Osteocyte (in vitro differentiated cells): ENCODE results near the gene INSIG2. TPM values are rescaled to one million over a fixed set of nuclear protein-coding genes. Genes with fewer than 3 reads are reported as not detected.

Experiments
- DNase-seq: peaks from one replicate; pipeline ENCODE4 v3.0.0; 2021; ENCODE audit warnings: mixed read lengths; ENCODE audit not compliant: unreplicated experiment; ENCODE audit errors: extremely low spot score
- H3K27ac Mint-ChIP-seq: one replicate; pipeline ENCODE4 v1.8.0; 2021; ENCODE audit warnings: mild to moderate bottlenecking, mixed read lengths; ENCODE audit not compliant: unreplicated experiment
- H3K27me3 Mint-ChIP-seq: one replicate; pipeline ENCODE4 v1.8.0; 2021; ENCODE audit warnings: mixed read lengths; ENCODE audit not compliant: unreplicated experiment
- H3K36me3 Mint-ChIP-seq: one replicate; pipeline ENCODE4 v1.8.0; 2021; ENCODE audit warnings: mixed read lengths; ENCODE audit not compliant: unreplicated experiment
- H3K4me1 Mint-ChIP-seq: one replicate; pipeline ENCODE4 v1.8.0; 2021; ENCODE audit warnings: mixed read lengths; ENCODE audit not compliant: unreplicated experiment
- H3K4me3 Mint-ChIP-seq: one replicate; pipeline ENCODE4 v1.8.0; 2021; ENCODE audit warnings: mild to moderate bottlenecking, moderate library complexity, mixed read lengths; ENCODE audit not compliant: unreplicated experiment
- H3K9me3 Mint-ChIP-seq: one replicate; pipeline ENCODE4 v1.8.0; 2021; ENCODE audit warnings: mixed read lengths; ENCODE audit not compliant: unreplicated experiment
- CTCF ChIP-seq: fragments of 200-600 bp; sonication (generic); IDR thresholded peaks from 2 replicates; pipeline ENCODE4 v1.5.0; 2021; ENCODE audit warnings: antibody characterized with exemption, mild to moderate bottlenecking, moderate library complexity
- total RNA-seq: library from RNA; stranded (reverse); gene quantifications from 2 replicates; pipeline ENCODE4 v1.2.1, GENCODE V29; 2021

Gene INSIG2
- total RNA-seq, 1 donor from 2014 or later, result 16.7 TPM

- no peak for DNase-seq
- Mint-ChIP-seq H3K27ac (no peak overlapping the region), H3K4me1 (no peaks in the 10 kb centered on the region), H3K9me3 (no peaks in the 10 kb centered on the region), H3K4me3 (no peak overlapping the region), H3K27me3 (no peaks in the 10 kb centered on the region), H3K36me3 (peaks cover 34% of the 10 kb centered on the region)
- no peak for TF ChIP-seq CTCF
Observed at GRCh38 chr2:118106926-118107325, 18.7 kb downstream of the INSIG2 start.

DNA sequence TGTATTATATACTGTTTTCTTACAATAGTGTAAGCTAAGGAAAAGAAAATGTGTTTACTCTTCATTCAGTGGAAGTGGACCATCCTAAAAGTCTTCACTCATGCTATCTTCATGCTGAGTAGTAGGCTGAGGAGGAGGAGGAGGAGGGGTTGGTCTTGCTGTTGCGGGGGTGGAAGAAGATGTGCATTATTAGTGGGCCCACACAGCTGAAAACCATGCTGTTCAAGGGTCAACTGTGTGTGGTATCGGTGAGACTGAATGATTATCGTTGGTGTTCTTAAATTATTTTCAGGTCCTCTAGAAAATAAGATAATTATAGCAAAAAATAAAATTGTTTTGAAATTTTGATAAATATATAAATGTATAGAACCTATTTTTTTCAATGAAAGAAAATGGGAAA, 22.0 kb downstream of the INSIG2 start:
- Mint-ChIP-seq H3K27me3 (no peaks in the 10 kb centered on the region), H3K9me3 (no peaks in the 10 kb centered on the region), H3K4me3 (no peak overlapping the region), H3K4me1 (no peaks in the 10 kb centered on the region), H3K36me3 (peaks cover 26% of the 10 kb centered on the region), H3K27ac (no peak overlapping the region)
- no peak for TF ChIP-seq CTCF
- DNase-seq, result no peak

DNA sequence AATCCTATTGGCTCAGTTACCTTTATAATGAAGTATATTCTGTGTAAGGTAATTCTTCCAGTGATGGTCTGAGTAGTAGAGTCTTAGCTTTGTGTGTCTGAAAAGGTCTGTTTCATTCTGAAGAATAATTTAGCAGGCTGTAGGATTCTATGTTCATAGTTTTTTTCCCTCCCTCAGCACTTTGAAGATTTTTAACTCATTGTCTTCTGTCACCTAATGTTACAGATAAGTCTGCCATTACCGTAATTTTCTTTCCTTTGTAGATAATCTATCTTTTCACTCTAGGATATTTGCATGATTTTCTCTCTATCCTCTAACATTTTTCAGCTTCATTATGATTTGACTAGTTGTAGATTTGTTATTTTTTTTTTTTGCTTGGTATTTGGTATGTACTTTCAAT, 22.7 kb downstream of the INSIG2 start:
- Mint-ChIP-seq H3K4me1 (no peaks in the 10 kb centered on the region), H3K4me3 (no peak overlapping the region), H3K27ac (no peak overlapping the region), H3K9me3 (no peaks in the 10 kb centered on the region), H3K27me3 (no peaks in the 10 kb centered on the region), H3K36me3 (peaks cover 26% of the 10 kb centered on the region)
- TF ChIP-seq CTCF, result no peak
- no peak for DNase-seq

- Mint-ChIP-seq H3K27me3 (no peaks in the 10 kb centered on the region), H3K27ac (no peak overlapping the region), H3K4me1 (no peaks in the 10 kb centered on the region), H3K9me3 (no peaks in the 10 kb centered on the region), H3K36me3 (peaks cover 20% of the 10 kb centered on the region), H3K4me3 (no peak overlapping the region)
- no peak for TF ChIP-seq CTCF
- DNase-seq, result no peak
Observed at GRCh38 chr2:118112771-118113334, 24.6 kb downstream of the INSIG2 start.

- Mint-ChIP-seq H3K36me3 (peaks cover 12% of the 10 kb centered on the region), H3K27me3 (no peaks in the 10 kb centered on the region), H3K9me3 (no peaks in the 10 kb centered on the region), H3K27ac (no peak overlapping the region), H3K4me1 (no peaks in the 10 kb centered on the region), H3K4me3 (no peak overlapping the region)
- no peak for DNase-seq
- no peak for TF ChIP-seq CTCF
Observed at GRCh38 chr2:118114863-118115262, 26.6 kb downstream of the INSIG2 start.
